K562 (cell line): ENCODE data around the gene LY6G6F. TPM values are rescaled to one million over a fixed set of nuclear protein-coding genes. Genes with fewer than 3 reads are reported as not detected.
A peak's percentile ranks its signal among the peaks of the same experiment; 100 is the strongest.

Experiments used
- CAMTA2 ChIP-seq: fragments of 250-450 bp; sonication (Bioruptor Pico); conservative IDR thresholded peaks from 2 replicates; pipeline ENCODE4 v1.5.1; 2022
- EHMT2 ChIP-seq: fragments of 450-650 bp; IDR thresholded peaks from 2 replicates; pipeline ENCODE4 v1.6.1; 2018; ENCODE audit warnings: antibody characterized with exemption
- ELF2 ChIP-seq: fragments of 250-450 bp; sonication (Bioruptor Pico); IDR thresholded peaks from 2 replicates; pipeline ENCODE4 v1.5.0; 2021; ENCODE audit warnings: mild to moderate bottlenecking
- EWSR1 ChIP-seq: fragments of 450-650 bp; IDR thresholded peaks from 2 replicates; pipeline ENCODE4 v1.6.1; 2018; ENCODE audit warnings: borderline replicate concordance, mild to moderate bottlenecking, low read depth, moderate library complexity; ENCODE audit not compliant: partially characterized antibody
- EZH2 ChIP-seq: IDR thresholded peaks from 2 replicates; pipeline ENCODE4 v1.6.1; 2012; ENCODE audit warnings: low read depth, mild to moderate bottlenecking, inconsistent platforms, low read length, borderline replicate concordance
- FOXM1 ChIP-seq, 2 experiments: fragments of 450-650 bp in 1 of 2; sonication (generic) in 1 of 2; formaldehyde crosslinking in 1 of 2; IDR thresholded peaks; 2 replicates each; pipeline versions ENCODE4 v1.6.1 to v1.9.0; 2017 to 2022; ENCODE audit warnings: low read depth in 2 of 2, mild to moderate bottlenecking in 2 of 2, missing genetic modification reagents in 1 of 2, moderate library complexity in 1 of 2
- HMBOX1 ChIP-seq: sonication (generic); IDR thresholded peaks from 2 replicates; pipeline ENCODE4 v1.6.1; 2016
- KDM1A ChIP-seq, 2 experiments: fragments of 450-650 bp; IDR thresholded peaks; 2 replicates each; pipeline ENCODE4 v1.6.1; 2016; ENCODE audit warnings: mild to moderate bottlenecking in 2 of 2
- MCM2 ChIP-seq: fragments of 450-650 bp; IDR thresholded peaks from 2 replicates; pipeline ENCODE4 v1.6.1; 2017; ENCODE audit warnings: low read depth, mild to moderate bottlenecking
- MTA1 ChIP-seq: fragments of 450-650 bp; IDR thresholded peaks from 2 replicates; pipeline ENCODE4 v1.6.1; 2017; ENCODE audit warnings: borderline replicate concordance
- OTX1 ChIP-seq: fragments of 450-650 bp; formaldehyde crosslinking; IDR thresholded peaks from 2 replicates; pipeline ENCODE4 v1.4.0; 2022; ENCODE audit warnings: mild to moderate bottlenecking
- POLR2AphosphoS5 ChIP-seq: IDR thresholded peaks from 2 replicates; pipeline ENCODE4 v1.6.1; 2011; ENCODE audit warnings: mild to moderate bottlenecking, low read depth, low read length, moderate library complexity; ENCODE audit not compliant: control insufficient read depth, insufficient read depth
- POLR2G ChIP-seq: fragments of 200-400 bp; formaldehyde crosslinking; IDR thresholded peaks from 2 replicates; pipeline ENCODE4 v1.6.1; 2017; ENCODE audit warnings: low read depth, mild to moderate bottlenecking, antibody characterized with exemption, low read length, moderate library complexity
- RB1 ChIP-seq: fragments of 450-650 bp; IDR thresholded peaks from 2 replicates; pipeline ENCODE4 v1.6.1; 2017; ENCODE audit warnings: low read depth, mild to moderate bottlenecking
- RNF219 ChIP-seq: fragments of 250-450 bp; sonication (Bioruptor Pico); IDR thresholded peaks from 2 replicates; pipeline ENCODE4 v1.5.0; 2022; ENCODE audit warnings: mild to moderate bottlenecking
- SLC30A9 ChIP-seq: fragments of 250-450 bp; sonication (Bioruptor Pico); IDR thresholded peaks from 2 replicates; pipeline ENCODE4 v1.8.0; 2022; ENCODE audit warnings: mild to moderate bottlenecking, moderate library complexity
- SNIP1 ChIP-seq: fragments of 450-650 bp; IDR thresholded peaks from 2 replicates; pipeline ENCODE4 v1.7.1; 2017; ENCODE audit warnings: low read depth, mild to moderate bottlenecking
- STAG1 ChIP-seq: sonication (generic); formaldehyde crosslinking; IDR thresholded peaks from 2 replicates; pipeline ENCODE4 v1.5.0; 2020; ENCODE audit warnings: missing genetic modification reagents, borderline replicate concordance
- THRA ChIP-seq: fragments of 450-650 bp; IDR thresholded peaks from 2 replicates; pipeline ENCODE4 v1.6.1; 2017; ENCODE audit warnings: mild to moderate bottlenecking, moderate library complexity
- TRIM28 ChIP-seq: fragments of 450-650 bp; IDR thresholded peaks from 2 replicates; pipeline ENCODE4 v1.6.1; 2017
- ZC3H4 ChIP-seq: sonication (generic); formaldehyde crosslinking; IDR thresholded peaks from 2 replicates; pipeline ENCODE4 v1.9.0; 2021; ENCODE audit warnings: missing genetic modification reagents, borderline replicate concordance
- ZNF740 ChIP-seq, 3 experiments: fragments of 200-800 bp in 1 of 3; sonication (Bioruptor generic) in 1 of 3; sonication (generic) in 1 of 3; formaldehyde crosslinking in 1 of 3; IDR thresholded peaks; 2 replicates each; pipeline versions ENCODE4 v1.6.1 to v1.8.0; 2016 to 2022; ENCODE audit warnings: mild to moderate bottlenecking in 2 of 3, missing compliant biosample characterization in 2 of 3, missing genetic modification characterization in 2 of 3, missing genetic modification reagents in 1 of 3
- ZNF77 ChIP-seq: fragments of 250-450 bp; sonication (Bioruptor Pico); IDR thresholded peaks from 2 replicates; pipeline ENCODE4 v1.5.0; 2020
- polyA plus RNA-seq, 8 experiments: library from polyadenylated mRNA; depleted of rRNA in 4 of 8; stranded (reverse) in 5 of 8; unstranded in 3 of 8; fragments of >200 nt; fragmentation: Nextera tagmentation in 2 of 8; fragmentation: Illumina TruSeq in 1 of 8; extraction: Ambion mirVana in 2 of 8; extraction: Trizol in 1 of 8; gene quantifications; 2 replicates each; pipeline versions ENCODE4 v1.2.1 to v1.2.3, GENCODE V29; 2011 to 2014; ENCODE audit warnings: inconsistent platforms in 1 of 8, missing spikeins in 1 of 8
- total RNA-seq, 7 experiments: library from RNA; depleted of rRNA in 6 of 7; stranded (reverse); fragments of >200 nt in 6 of 7; fragmentation: Illumina TruSeq in 2 of 7; extraction: Trizol in 2 of 7; gene quantifications; 2 replicates each; pipeline versions ENCODE4 v1.2.1 to v1.2.3, GENCODE V29; 2011 to 2021; ENCODE audit warnings: low replicate concordance in 1 of 7

LY6G6F gene
- total and polyA plus RNA-seq, 9 of the 15 experiments (the other 6 are each of a cell fraction or from before 2014, with no cell fraction given) = 0.14 to 0.50 (median 0.28) TPM; not detected in 2

- peak; percentile 55 for TF ChIP-seq POLR2AphosphoS5
- 0 out of 2 replicates have a peak, but pooled peaks have one; percentile 53 for TF ChIP-seq ZNF740 (CRISPR knock-in tag; IDR thresholded peaks at IDR 0.05)
- no peak for TF ChIP-seq ZNF740 (tag; IDR thresholded peaks at IDR 0.05)
- peak; percentile 83; the same call in 1 of the 2 replicates for TF ChIP-seq OTX1 (CRISPR knock-in tag)
- TF ChIP-seq EZH2 = no peak
- TF ChIP-seq STAG1 (CRISPR knock-in tag) = no peak
- TF ChIP-seq FOXM1 (IDR thresholded peaks at IDR 0.05; ENCODE audit: low read depth) = peak; percentile 95
- TF ChIP-seq FOXM1 (CRISPR knock-in tag; IDR thresholded peaks at IDR 0.05; ENCODE audit: low read depth) = peak; percentile 98
- no peak for TF ChIP-seq RNF219 (CRISPR knock-in tag)
- no peak for TF ChIP-seq RB1
- TF ChIP-seq ZNF77 = 0 out of 2 replicates have a peak, but pooled peaks have one; percentile 4
- no peak for TF ChIP-seq EWSR1
- no peak; the same call in 1 of the 2 replicates for TF ChIP-seq ELF2 (CRISPR knock-in tag)
- TF ChIP-seq MTA1 = no peak; the same call in 1 of the 2 replicates
- TF ChIP-seq THRA = no peak
- peak; percentile 46; the same call in 1 of the 2 replicates for TF ChIP-seq TRIM28
- TF ChIP-seq EHMT2 = peak; percentile 9; the same call in 1 of the 2 replicates
- no peak for TF ChIP-seq KDM1A (IDR thresholded peaks at IDR 0.05)
- TF ChIP-seq SNIP1 = 0 out of 2 replicates have a peak, but pooled peaks have one; percentile 24
- TF ChIP-seq HMBOX1 = no peak
- TF ChIP-seq SLC30A9 = no peak
- TF ChIP-seq CAMTA2 = no peak
- TF ChIP-seq POLR2G = peak; percentile 37
- no peak for TF ChIP-seq ZC3H4 (CRISPR knock-in tag)
- no peak for TF ChIP-seq MCM2
Measured at GRCh38 chr6:31664790-31665500, 41.7 kb upstream of the LY6G6F start, which contains the start of gene GPANK1 (continued).
